HEK293T (cell line): ENCODE data around the gene DOCK9.

Experiments
- BHLHE40 ChIP-seq: fragments of 450-650 bp; IDR thresholded peaks from 2 replicates; pipeline ENCODE4 v1.6.1; 2016; ENCODE audit warnings: mild to moderate bottlenecking, moderate library complexity, borderline replicate concordance
- ELF4 ChIP-seq: fragments of 450-650 bp; IDR thresholded peaks from 2 replicates; pipeline ENCODE4 v1.6.1; 2017; ENCODE audit warnings: antibody characterized with exemption
- FOXA1 ChIP-seq: fragments of 450-650 bp; IDR thresholded peaks from 2 replicates; pipeline ENCODE4 v1.6.1; 2016; ENCODE audit warnings: mild to moderate bottlenecking
- FOXM1 ChIP-seq: fragments of 450-650 bp; IDR thresholded peaks from 2 replicates; pipeline ENCODE4 v1.6.1; 2017; ENCODE audit warnings: mild to moderate bottlenecking, borderline replicate concordance
- HDGF ChIP-seq: fragments of 450-650 bp; IDR thresholded peaks from 2 replicates; pipeline ENCODE4 v1.6.1; 2017; ENCODE audit warnings: antibody characterized with exemption, borderline replicate concordance
- PKNOX1 ChIP-seq: fragments of 450-650 bp; IDR thresholded peaks from 2 replicates; pipeline ENCODE4 v1.6.1; 2016
- SP1 ChIP-seq: fragments of 450-650 bp; IDR thresholded peaks from 2 replicates; pipeline ENCODE4 v1.6.1; 2017
- SUZ12 ChIP-seq: fragments of 450-650 bp; IDR thresholded peaks from 2 replicates; pipeline ENCODE4 v1.6.1; 2016; ENCODE audit warnings: mild to moderate bottlenecking

GRCh38 chr13:98921786-98922185 is 56.1 kb downstream of the DOCK9 start:
- TF ChIP-seq HDGF (no peak), BHLHE40 (no peak), FOXM1 (no peak), ELF4 (no peak), SP1 (no peak), PKNOX1 (no peak), SUZ12 (no peak), FOXA1 (no peak)
